ENCODE data around the gene PRKAB1. TPM values are rescaled to one million over a fixed set of nuclear protein-coding genes. Genes with fewer than 3 reads are reported as not detected.

PRKAB1 gene
- total and polyA plus RNA-seq, 2 experiments from 2014 or later, result 35.8 to 184 TPM

GRCh38 chr12:119721306-119721705, 53.4 kb downstream of the PRKAB1 start:
- Histone ChIP-seq H3K4me1 (ENCODE audit: low read depth) (no peaks in the 10 kb centered on the region), H3K27ac (no peak overlapping the region), H3K27me3 (no peaks in the 10 kb centered on the region), H3K4me3 (no peak overlapping the region), H3K9me3 (ENCODE audit: low read depth) (no peaks in the 10 kb centered on the region), H3K36me3 (no peaks in the 10 kb centered on the region)
- TF ChIP-seq, protein P1, sequence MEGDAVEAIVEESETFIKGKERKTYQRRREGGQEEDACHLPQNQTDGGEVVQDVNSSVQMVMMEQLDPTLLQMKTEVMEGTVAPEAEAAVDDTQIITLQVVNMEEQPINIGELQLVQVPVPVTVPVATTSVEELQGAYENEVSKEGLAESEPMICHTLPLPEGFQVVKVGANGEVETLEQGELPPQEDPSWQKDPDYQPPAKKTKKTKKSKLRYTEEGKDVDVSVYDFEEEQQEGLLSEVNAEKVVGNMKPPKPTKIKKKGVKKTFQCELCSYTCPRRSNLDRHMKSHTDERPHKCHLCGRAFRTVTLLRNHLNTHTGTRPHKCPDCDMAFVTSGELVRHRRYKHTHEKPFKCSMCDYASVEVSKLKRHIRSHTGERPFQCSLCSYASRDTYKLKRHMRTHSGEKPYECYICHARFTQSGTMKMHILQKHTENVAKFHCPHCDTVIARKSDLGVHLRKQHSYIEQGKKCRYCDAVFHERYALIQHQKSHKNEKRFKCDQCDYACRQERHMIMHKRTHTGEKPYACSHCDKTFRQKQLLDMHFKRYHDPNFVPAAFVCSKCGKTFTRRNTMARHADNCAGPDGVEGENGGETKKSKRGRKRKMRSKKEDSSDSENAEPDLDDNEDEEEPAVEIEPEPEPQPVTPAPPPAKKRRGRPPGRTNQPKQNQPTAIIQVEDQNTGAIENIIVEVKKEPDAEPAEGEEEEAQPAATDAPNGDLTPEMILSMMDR (IDR thresholded peaks at IDR 0.05; ENCODE audit: low read depth, low read length), result no peak
- no peak for DNase-seq (ENCODE audit: low read depth in 1 of 2, low spot score in 1 of 2)

DNA sequence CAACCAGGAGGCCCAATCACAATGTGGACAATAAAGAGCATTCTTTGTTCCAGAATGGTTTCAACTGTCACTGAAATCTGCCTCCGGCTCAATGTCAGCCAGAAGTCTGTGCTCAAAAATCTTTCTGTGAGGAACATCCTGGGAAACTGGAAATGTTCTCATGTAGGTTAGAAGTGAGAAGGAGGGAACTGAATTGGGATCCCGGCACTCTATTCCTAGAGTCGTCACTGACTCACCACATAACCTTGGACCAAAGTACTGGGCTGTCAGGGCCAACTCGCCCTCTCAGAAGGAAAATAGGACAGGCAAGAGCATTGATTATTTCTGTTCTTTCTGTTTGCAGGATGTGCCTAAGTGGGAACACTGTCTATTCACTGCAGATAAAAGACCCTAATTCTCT, 57.6 kb downstream of the PRKAB1 start:
- H3K9me3 ChIP-seq (ENCODE audit: low read depth), result no peaks in the 10 kb centered on the region
- no peak overlapping the region for H3K27ac ChIP-seq
- no peak for DNase-seq (ENCODE audit: low read depth in 1 of 2, low spot score in 1 of 2)
- H3K27me3 ChIP-seq, result no peaks in the 10 kb centered on the region
- TF ChIP-seq, protein P1 (IDR thresholded peaks at IDR 0.05; ENCODE audit: low read depth, low read length), result no peak
- H3K4me1 ChIP-seq (ENCODE audit: low read depth), result no peaks in the 10 kb centered on the region
- H3K4me3 ChIP-seq, result no peak overlapping the region
- H3K36me3 ChIP-seq, result no peaks in the 10 kb centered on the region

GRCh38 chr12:119727600-119728443, 59.9 kb downstream of the PRKAB1 start:
- Histone ChIP-seq H3K27ac (no peak overlapping the region), H3K9me3 (ENCODE audit: low read depth) (no peaks in the 10 kb centered on the region), H3K4me1 (ENCODE audit: low read depth) (no peaks in the 10 kb centered on the region), H3K27me3 (no peaks in the 10 kb centered on the region), H3K36me3 (no peaks in the 10 kb centered on the region), H3K4me3 (no peak overlapping the region)
- TF ChIP-seq, protein P1 (IDR thresholded peaks at IDR 0.05; ENCODE audit: low read depth, low read length), result no peak
- no peak for DNase-seq (ENCODE audit: low read depth in 1 of 2, low spot score in 1 of 2)

DNA sequence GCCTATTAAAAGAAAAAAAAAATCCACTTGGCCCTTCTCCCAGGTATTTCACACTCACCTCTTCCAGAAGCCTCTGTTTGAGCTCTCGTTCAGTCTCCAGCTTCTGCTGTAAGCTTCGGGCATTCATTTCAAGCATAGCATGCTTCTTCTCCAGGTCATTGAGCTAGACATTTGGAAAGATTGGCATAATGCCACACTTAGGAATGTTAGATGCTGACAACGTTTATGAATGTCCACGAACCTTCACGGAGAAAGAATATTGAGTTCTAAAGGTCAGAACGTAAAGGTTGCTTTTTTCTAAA, 60.5 kb downstream of the PRKAB1 start:
- Histone ChIP-seq H3K4me3 (no peak overlapping the region), H3K27me3 (no peaks in the 10 kb centered on the region), H3K27ac (no peak overlapping the region), H3K4me1 (ENCODE audit: low read depth) (no peaks in the 10 kb centered on the region), H3K9me3 (ENCODE audit: low read depth) (no peaks in the 10 kb centered on the region), H3K36me3 (no peaks in the 10 kb centered on the region)
- DNase-seq (ENCODE audit: low read depth in 1 of 2, low spot score in 1 of 2), result no peak
- TF ChIP-seq, protein P1 (IDR thresholded peaks at IDR 0.05; ENCODE audit: low read depth, low read length), result no peak

- no peak for DNase-seq (ENCODE audit: low read depth in 1 of 2, low spot score in 1 of 2)
- TF ChIP-seq, protein P1 (IDR thresholded peaks at IDR 0.05; ENCODE audit: low read depth, low read length), result no peak
These were observed 61.9 kb downstream of the PRKAB1 start for GRCh38 chr12:119729871-119730270.

More at GRCh38 chr12:119729871-119730270, 61.9 kb downstream of the PRKAB1 start:
- Histone ChIP-seq H3K9me3 (ENCODE audit: low read depth) (no peaks in the 10 kb centered on the region), H3K4me3 (no peak overlapping the region), H3K27me3 (no peaks in the 10 kb centered on the region), H3K36me3 (no peaks in the 10 kb centered on the region), H3K27ac (no peak overlapping the region), H3K4me1 (ENCODE audit: low read depth) (no peaks in the 10 kb centered on the region)
